GM19467 (cell line): ENCODE measurements around the gene CRK.

Experiments
- ATAC-seq: cut with Tn5 transposase; IDR thresholded peaks from one replicate; pipeline ENCODE4 v1.9.1; 2021; ENCODE audit warnings: mild to moderate bottlenecking, moderate library complexity; ENCODE audit not compliant: unreplicated experiment

The CRK gene

GRCh38 chr17:1455797-1456599, at the start of gene CRK:
CRK (minus strand) TSS chr17:1456232; CDS start chr17:1456117, 115 bp downstream.
- peak; percentile 86 for ATAC-seq

GRCh38 chr17:1505586-1505985, 49.6 kb upstream of the CRK start:
- no peak for ATAC-seq

GRCh38 chr17:1504866-1505265, 48.8 kb upstream of the CRK start:
- ATAC-seq, result no peak

DNA sequence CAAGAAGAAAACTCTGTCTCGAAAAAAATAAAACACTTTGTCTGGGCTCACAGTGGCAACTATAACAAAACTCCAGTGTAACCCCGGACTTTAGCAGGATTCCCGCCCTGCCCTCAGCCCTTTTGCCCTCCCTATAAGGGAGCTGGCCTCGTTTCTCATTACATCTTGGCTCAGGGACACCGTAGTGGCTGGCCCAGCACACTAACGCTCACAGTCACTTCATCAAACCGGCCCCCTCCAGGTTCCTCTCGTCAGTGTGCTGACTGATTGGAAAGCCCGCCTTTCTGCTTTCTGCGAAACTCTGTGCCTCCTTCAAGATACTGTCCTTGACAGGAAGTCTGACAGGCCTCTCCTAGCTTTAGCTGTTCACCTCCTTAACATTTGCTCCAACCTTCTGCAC, 47.7 kb upstream of the CRK start:
- no peak for ATAC-seq

DNA sequence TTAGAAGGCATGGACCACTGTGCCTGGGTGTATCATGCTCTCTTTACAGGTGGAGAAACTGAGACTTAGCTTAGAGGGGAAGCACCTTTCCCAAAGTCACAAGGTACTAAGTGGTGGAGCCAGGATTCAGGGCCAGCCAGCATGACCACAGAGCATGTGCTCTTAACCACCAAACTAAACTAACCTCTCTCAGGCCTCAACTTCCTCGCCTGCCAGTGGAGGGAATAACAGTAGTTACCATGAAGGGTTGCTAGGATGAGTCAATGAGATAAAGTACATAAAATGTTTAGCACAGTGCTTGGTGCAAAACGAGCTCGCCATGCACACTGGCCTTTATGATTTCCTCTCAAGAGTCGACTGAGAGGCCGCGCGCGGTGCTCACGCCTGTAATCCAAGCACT, 42.8 kb upstream of the CRK start:
- no peak for ATAC-seq

DNA sequence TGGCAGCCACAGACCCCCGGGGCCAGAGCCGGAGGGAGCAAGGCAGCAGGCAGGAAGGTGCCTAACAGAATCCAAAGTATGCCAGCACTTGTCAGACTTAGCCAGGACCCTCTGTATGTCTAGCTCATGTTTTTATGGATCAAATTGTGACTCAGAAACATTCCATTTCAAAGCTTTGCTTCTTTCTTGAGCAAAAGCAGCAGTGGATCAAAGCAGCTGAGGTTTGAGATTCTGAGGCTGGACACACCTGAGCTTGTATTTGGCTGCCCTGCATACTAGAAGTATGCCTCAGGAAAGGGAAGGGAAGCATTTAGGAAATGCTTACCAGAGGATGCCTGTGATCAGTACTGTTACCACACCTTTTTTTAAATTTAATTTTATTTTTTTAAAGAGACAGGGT, 42.2 kb upstream of the CRK start:
- ATAC-seq, result no peak

- ATAC-seq, result no peak
Measured at GRCh38 chr17:1497831-1498230, 41.8 kb upstream of the CRK start.

DNA sequence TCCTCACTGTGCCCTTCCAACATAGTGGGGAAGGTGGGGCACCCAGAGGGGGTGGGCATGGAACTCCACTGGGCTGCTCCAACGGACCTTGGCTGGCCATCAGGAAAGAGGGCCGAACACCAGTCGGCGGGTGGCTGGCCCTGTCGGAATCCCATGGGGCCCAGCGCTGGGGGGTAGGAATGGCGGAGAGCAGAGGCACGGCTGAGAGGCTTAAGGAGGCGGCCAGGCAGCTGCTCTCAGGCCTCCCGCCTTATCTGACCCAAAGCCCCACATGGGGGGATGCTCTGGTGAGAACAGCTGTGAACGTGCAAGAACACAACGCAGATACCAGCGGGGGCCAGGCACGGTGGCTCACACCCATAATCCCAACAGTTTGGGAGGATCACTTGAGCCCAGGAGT, 40.8 kb upstream of the CRK start:
- ATAC-seq, result no peak

DNA sequence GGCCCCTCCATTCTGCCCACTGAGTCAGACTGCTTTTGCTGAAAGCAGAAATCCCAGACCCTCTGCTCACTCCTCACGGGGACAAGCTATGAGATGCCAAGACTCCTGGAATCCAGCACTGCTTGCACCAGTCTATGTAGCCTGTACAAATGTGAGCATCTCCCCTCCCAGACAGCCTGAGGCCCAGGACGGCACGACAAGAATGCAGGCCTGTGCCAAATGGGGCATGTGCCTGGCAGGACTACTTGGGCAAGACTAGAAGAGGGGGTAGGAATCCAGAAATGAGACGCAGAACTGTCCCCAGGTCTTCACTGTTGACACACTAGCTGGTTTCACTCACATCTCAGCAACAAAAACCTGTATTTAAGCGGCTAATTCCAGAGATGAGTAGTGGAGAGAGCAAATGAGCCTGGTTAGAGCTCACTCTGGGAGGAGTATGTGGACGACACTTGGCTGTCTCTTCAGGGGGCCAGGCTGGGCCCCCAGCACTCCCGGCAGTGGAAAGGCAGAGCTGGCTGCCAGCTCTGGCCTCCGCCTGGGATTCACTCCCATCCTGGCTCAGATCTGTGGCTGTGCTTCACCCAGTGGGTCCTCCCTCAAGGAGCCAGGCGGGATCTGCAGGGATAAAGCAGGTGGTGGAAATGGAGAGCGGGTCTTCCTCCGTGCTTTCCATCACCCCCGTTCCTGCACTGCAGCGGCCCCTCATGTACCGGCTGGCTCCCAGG, 39.4 kb upstream of the CRK start:
- ATAC-seq, result no peak

- no peak for ATAC-seq
Measured at GRCh38 chr17:1494736-1495253, 38.8 kb upstream of the CRK start.

GRCh38 chr17:1494203-1494602, 38.2 kb upstream of the CRK start:
- ATAC-seq, result no peak

- ATAC-seq, result no peak
Measured at GRCh38 chr17:1493291-1493980, 37.4 kb upstream of the CRK start.

- no peak for ATAC-seq
Measured at GRCh38 chr17:1492249-1493206, 36.5 kb upstream of the CRK start, which contains the start of gene MYO1C. MYO1C (minus strand) TSS chr17:1492686; CDS start chr17:1492487, 199 bp downstream.

DNA sequence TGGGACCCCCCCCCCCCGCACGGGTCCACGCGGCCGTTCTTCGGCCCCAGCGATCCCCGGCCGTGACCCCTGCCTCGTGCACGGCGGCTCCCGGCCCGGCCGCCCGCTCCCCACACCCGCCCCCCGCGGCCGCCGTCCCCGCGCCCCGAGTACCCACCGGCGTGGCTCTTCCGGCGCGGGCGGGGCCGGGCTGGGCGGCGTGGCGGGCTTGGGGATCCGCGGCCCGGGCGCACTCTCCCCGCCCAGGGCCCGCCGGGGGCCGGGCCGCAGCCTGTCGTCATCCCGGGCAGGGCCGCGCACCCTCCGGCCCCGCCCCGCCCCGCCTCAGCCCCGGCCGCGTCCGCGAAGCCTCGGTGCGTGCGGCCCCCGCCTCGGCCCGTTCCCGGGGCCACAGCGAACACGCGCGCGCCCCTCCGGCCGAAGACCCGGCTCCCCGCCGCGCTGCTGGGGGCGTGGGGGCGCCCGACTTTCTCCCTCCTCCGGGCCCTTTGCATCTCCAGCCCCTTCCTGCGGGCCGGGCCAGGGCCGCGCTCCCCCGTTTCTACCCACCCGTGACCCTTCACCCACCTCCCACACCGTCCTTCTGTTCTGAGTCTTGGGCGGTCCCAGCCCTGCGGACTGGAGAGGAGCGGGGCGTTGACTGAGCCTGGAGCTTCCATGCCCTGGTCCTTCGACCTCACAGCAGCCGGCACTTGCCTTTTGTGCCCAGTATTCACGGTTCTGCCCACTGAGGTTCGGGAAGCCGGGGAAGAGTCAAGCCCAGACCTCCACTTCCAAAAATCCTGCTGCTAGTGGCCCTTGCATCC, 35.6 kb upstream of the CRK start:
- no peak for ATAC-seq

DNA sequence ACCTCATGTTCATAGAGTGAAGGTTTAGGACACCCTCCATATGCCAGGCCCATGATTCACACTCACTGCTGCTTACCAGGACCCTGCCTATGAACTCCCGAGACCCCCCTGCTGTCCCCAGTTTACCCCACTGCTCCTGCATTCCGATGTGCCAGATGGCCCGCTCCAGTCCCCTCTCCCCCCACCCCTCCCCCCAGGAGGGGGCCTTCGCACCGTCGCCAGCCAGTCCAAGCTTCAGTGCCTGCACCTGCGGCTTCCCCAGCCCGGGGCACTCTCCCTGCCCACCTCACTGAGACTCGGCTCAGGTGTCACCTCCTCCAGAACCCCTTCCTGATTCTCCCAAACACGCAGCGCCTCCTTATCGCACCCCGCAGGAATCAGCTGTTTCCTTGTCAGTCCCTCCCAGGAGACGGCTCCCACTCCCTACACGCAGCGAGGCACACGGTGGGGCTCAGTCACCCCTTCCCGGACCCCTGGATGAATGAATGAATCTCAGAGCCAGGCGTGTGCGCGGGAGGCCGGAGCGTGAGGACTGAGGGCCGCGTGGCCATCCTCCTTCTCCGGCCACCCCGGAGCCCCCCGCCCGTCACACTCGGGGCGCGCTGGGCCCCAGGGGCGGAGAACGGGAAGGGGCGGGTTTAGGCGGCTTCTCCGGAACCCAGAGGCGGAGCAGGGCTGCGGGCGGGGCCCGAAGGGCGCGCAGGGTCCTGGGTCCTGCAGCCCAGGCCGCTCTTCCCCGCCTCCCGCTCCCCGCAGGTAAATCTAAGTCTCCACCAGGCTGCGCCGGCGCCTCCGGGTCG, 34.8 kb upstream of the CRK start:
- ATAC-seq, result peak; percentile 40

DNA sequence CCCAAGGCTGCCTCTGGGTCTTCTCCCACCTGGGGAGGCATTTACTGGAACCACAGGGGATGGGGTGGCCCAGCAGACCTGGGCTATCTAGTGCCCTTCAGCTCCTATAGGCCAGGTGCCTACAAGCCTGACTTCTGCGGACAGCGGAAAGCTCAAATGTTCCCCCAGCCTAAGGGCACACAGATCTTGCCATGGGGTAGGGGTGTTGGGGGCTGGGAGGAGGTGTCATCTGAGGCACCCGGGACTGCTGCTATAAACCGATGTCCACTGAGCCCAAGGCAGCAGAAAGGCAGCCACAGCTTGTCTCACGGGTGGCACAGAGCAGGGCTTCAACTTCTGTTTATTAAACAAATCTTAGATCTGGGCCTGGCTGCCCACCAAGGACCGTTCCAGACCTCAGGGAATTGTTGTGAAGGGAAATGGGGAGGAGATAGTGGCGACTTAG, 32.8 kb upstream of the CRK start:
- ATAC-seq, result no peak

- no peak for ATAC-seq
Measured at GRCh38 chr17:1487939-1488825, 32.1 kb upstream of the CRK start.
